GM13976 (cell line): Measurements from ENCODE around the gene TBC1D22A.

Experiments
- DNase-seq: peaks from one replicate; pipeline ENCODE4 v3.0.0; 2012; ENCODE audit warnings: low spot score
- CTCF ChIP-seq: IDR thresholded peaks from 2 replicates; pipeline ENCODE4 v1.5.1; 2012; ENCODE audit warnings: borderline replicate concordance, mild to moderate bottlenecking; ENCODE audit not compliant: insufficient read depth; ENCODE audit errors: extremely low read depth, missing control alignments, control extremely low read depth
- in situ Hi-C: fragments of 300-500 bp; cut with MboI; formaldehyde crosslinking; loops from one replicate; pipeline ENCODE4 v1.12.0; 2022; ENCODE audit warnings: low sequenced_read_pairs, mixed read lengths, inconsistent platforms; ENCODE audit not compliant: unreplicated experiment

The TBC1D22A gene

GRCh38 chr22:47171441-47172221 is 409.2 kb downstream of the TBC1D22A start:
- no peak for TF ChIP-seq CTCF
- in situ Hi-C loops, result no loop called here
- no peak for DNase-seq

- in situ Hi-C loops, result no loop called here
- no peak for DNase-seq
- no peak for TF ChIP-seq CTCF
Measured at GRCh38 chr22:47172771-47173534, 410.5 kb downstream of the TBC1D22A start.

- no peak for TF ChIP-seq CTCF
- in situ Hi-C loops, result no loop called here
Measured at GRCh38 chr22:47173535-47174021, 411.1 kb downstream of the TBC1D22A start.

GRCh38 chr22:47174096-47174495 is 411.6 kb downstream of the TBC1D22A start:
- in situ Hi-C loops, result no loop called here
- no peak for TF ChIP-seq CTCF
- no peak for DNase-seq

More at GRCh38 chr22:47173535-47174021, 411.1 kb downstream of the TBC1D22A start:
- DNase-seq, result no peak

GRCh38 chr22:47174671-47175112 is 412.2 kb downstream of the TBC1D22A start:
- no peak for DNase-seq
- in situ Hi-C loops, result no loop called here
- TF ChIP-seq CTCF, result no peak

- no peak for DNase-seq
- TF ChIP-seq CTCF, result no peak
- in situ Hi-C loops, result no loop called here
Measured at GRCh38 chr22:47175151-47176025, 412.9 kb downstream of the TBC1D22A start.
